Type B pancreatic cell (in vitro differentiated cells): ENCODE data around the gene PPP2R2D. TPM values are rescaled to one million over a fixed set of nuclear protein-coding genes. Genes with fewer than 3 reads are reported as not detected.

Experiments used
- DNase-seq: peaks from one replicate; pipeline ENCODE4 v3.0.0; 2021; ENCODE audit warnings: mixed read lengths; ENCODE audit not compliant: unreplicated experiment; ENCODE audit errors: extremely low spot score
- H3K27ac Mint-ChIP-seq: 2 replicates; pipeline ENCODE4 v1.8.0; 2021; ENCODE audit warnings: mild to moderate bottlenecking, mixed read lengths
- H3K27me3 Mint-ChIP-seq: 2 replicates; pipeline ENCODE4 v1.8.0; 2021; ENCODE audit warnings: mixed read lengths
- H3K36me3 Mint-ChIP-seq: 2 replicates; pipeline ENCODE4 v1.8.0; 2021; ENCODE audit warnings: mixed read lengths
- H3K4me1 Mint-ChIP-seq: one replicate; pipeline ENCODE4 v1.8.0; 2021; ENCODE audit warnings: mixed read lengths; ENCODE audit not compliant: unreplicated experiment
- H3K4me3 Mint-ChIP-seq: 2 replicates; pipeline ENCODE4 v1.8.0; 2021; ENCODE audit warnings: mild to moderate bottlenecking, mixed read lengths
- H3K9me3 Mint-ChIP-seq: 2 replicates; pipeline ENCODE4 v1.8.0; 2021; ENCODE audit warnings: mixed read lengths
- CTCF ChIP-seq: fragments of 200-600 bp; sonication (generic); conservative IDR thresholded peaks from 2 replicates; pipeline ENCODE4 v1.5.0; 2021; ENCODE audit warnings: antibody characterized with exemption, mild to moderate bottlenecking
- total RNA-seq: library from RNA; stranded (reverse); gene quantifications from 2 replicates; pipeline ENCODE4 v1.2.1, GENCODE V29; 2021; ENCODE audit warnings: low replicate concordance

The PPP2R2D gene
- total RNA-seq, 1 donor from 2014 or later: 38.1 TPM

DNA sequence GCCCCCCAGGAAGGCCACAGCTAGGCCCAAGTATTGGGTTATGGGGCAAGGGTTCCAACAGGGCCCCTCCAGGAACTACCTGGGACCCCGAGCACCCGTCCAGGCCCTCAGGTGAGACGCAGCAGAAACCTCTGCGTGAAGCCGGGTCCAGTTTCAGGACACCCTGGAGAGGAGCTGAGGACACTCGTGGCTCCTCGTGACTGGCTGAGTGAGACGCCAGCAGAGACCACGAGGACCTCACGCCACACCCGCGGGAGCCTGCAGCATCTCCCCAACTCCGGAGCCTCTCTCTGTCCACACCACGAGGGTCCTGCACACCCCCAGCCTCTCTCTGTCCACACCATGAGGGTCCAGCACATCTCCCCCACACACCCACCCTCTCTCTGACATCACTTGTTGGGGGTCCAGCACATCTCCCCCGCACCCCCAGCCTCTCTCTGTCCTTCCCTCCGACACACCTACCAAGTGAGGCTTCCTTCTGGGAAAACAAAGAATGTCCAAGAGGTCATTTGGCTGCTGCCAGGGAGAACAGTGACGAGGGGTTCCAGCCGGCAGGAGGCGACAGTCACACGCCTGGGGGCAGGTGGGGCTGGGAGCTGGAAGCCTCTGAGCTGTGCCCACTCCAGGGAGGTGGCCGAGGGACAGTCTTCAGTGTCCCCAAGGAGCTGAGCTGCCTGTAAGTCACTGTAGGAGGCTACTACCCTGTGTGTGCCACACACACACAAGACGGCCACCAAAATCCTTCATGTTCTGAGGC, 46.1 kb upstream of the PPP2R2D start:
- Mint-ChIP-seq H3K4me1 (no peaks in the 10 kb centered on the region), H3K4me3 (no peak overlapping the region), H3K36me3 (no peaks in the 10 kb centered on the region), H3K27ac (no peak overlapping the region), H3K27me3 (peaks cover under 1% of the 10 kb centered on the region), H3K9me3 (no peaks in the 10 kb centered on the region)
- DNase-seq: peak; percentile 66
- TF ChIP-seq CTCF: no peak

- TF ChIP-seq CTCF: no peak
- H3K27ac Mint-ChIP-seq: no peak overlapping the region
- H3K4me3 Mint-ChIP-seq: no peak overlapping the region
- peaks cover 10% of the 10 kb centered on the region for H3K27me3 Mint-ChIP-seq
- peak; percentile 60 for DNase-seq
- H3K9me3 Mint-ChIP-seq: no peaks in the 10 kb centered on the region
- H3K36me3 Mint-ChIP-seq: no peaks in the 10 kb centered on the region
- H3K4me1 Mint-ChIP-seq: no peaks in the 10 kb centered on the region
Measured at GRCh38 chr10:131855461-131856401, 45.1 kb upstream of the PPP2R2D start.

GRCh38 chr10:131856441-131857094, 44.2 kb upstream of the PPP2R2D start:
- Mint-ChIP-seq H3K4me1 (no peaks in the 10 kb centered on the region), H3K27ac (no peak overlapping the region)

DNA sequence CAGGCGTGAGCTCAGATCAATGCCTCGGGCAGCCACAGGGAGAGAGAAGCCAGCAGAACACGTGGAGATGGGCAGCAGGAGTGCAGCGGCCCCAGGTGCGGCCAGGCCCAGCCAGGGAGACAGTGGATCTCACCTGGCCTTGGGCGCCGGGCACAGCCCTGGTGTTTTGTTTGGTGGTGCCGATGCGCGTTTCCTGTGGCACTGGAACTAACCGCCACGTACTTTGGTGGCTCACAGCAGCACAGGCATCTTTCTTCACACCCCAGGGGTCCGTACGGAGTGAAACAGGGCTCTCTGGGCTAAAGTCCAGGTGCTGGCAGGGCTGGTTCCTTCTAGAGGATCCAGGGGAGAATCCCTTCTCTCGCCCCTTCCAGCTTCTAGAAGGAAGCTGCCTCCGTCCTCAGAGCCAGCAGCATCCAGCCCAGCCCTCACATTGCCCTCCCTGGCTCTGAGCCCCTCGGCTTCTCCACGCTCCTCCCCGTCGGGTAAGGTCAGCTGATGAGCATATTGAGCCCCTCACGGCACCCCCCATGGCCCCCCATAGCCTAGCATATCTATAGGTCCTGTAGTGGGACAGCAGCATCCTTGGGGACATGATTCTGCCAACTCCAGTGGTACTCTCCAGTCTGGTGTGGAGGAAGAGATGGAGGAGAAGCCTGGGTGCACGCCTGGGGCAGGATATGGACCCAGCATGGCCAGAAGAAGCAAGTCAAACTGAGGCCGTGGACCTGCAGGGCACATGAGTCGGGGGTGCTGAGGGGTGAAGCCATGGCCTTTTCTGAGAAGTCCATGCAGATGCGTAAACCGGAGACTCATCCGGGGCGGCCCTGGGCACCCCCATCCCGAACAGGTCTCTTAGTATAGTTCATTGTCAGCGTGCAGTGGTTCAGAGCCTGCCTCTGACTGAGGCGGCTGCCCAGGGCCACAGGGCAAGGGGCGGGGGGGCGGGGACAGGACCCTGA, 43.4 kb upstream of the PPP2R2D start:
- peaks cover 15% of the 10 kb centered on the region for H3K27me3 Mint-ChIP-seq
- no peaks in the 10 kb centered on the region for H3K4me1 Mint-ChIP-seq
- no peak overlapping the region for H3K4me3 Mint-ChIP-seq
- DNase-seq: peak; percentile 58
- H3K36me3 Mint-ChIP-seq: no peaks in the 10 kb centered on the region
- no peak overlapping the region for H3K27ac Mint-ChIP-seq
- no peak for TF ChIP-seq CTCF
- H3K9me3 Mint-ChIP-seq: no peaks in the 10 kb centered on the region

More at GRCh38 chr10:131856441-131857094, 44.2 kb upstream of the PPP2R2D start:
- Mint-ChIP-seq H3K27me3 (peaks cover 15% of the 10 kb centered on the region), H3K36me3 (no peaks in the 10 kb centered on the region), H3K9me3 (no peaks in the 10 kb centered on the region), H3K4me3 (no peak overlapping the region)
- DNase-seq: peak; percentile 57
- no peak for TF ChIP-seq CTCF

- Mint-ChIP-seq H3K36me3 (no peaks in the 10 kb centered on the region), H3K4me1 (no peaks in the 10 kb centered on the region), H3K4me3 (no peak overlapping the region), H3K9me3 (no peaks in the 10 kb centered on the region), H3K27me3 (peaks cover 19% of the 10 kb centered on the region), H3K27ac (no peak overlapping the region)
- TF ChIP-seq CTCF: no peak
- peak; percentile 44 for DNase-seq
Measured at GRCh38 chr10:131858118-131858515, 42.7 kb upstream of the PPP2R2D start.
